Upper lobe of left lung (tissue), 4 donors: ENCODE results near the gene ECT2L.

ENCODE experiments used
- EP300 ChIP-seq, 4 donors: sonication (generic); formaldehyde crosslinking; IDR thresholded peaks; one replicate each; pipeline ENCODE4 v1.5.1; 2017; ENCODE audit warnings: antibody characterized with exemption in 4 of 4, control low read depth in 2 of 4
- POLR2A ChIP-seq, 4 donors: fragments of 450-650 bp; IDR thresholded peaks; one replicate each; pipeline ENCODE4 v1.5.1; 2016 to 2017; ENCODE audit warnings: antibody characterized with exemption in 4 of 4, mild to moderate bottlenecking in 2 of 4
- POLR2AphosphoS5 ChIP-seq, 2 donors: sonication (generic); formaldehyde crosslinking; IDR thresholded peaks; one replicate each; pipeline ENCODE4 v1.5.1; 2017; ENCODE audit warnings: antibody characterized with exemption in 2 of 2
- TF ChIP-seq, protein P1 (sequence below), 6 experiments: fragments of 450-650 bp in 4 of 6; fragments of 200-600 bp in 2 of 6; sonication (generic) in 2 of 6; IDR thresholded peaks; one replicate each; pipeline ENCODE4 v1.5.1; 2016 to 2019; ENCODE audit warnings: antibody characterized with exemption in 6 of 6

DNA sequence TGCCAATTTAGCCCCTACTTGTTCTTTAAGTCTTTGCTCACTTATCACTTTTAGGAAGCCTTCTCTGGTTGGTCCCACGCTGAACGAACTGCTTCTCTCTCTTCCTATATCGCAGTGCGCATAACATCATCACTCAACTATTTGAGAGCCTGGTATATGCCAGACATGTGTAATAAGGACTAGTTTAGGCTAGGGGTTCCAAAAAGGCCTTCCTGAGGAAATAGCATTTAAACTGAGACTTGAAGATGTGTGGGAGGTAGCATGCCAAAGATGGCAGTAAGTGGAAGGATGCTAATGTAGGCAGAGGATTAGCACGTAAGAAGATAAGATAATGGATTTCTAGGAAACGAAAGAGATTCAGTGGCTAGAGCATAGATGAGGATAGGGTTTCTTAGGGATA lies 17.6 kb upstream of the ECT2L start:
- TF ChIP-seq, protein P1, sequence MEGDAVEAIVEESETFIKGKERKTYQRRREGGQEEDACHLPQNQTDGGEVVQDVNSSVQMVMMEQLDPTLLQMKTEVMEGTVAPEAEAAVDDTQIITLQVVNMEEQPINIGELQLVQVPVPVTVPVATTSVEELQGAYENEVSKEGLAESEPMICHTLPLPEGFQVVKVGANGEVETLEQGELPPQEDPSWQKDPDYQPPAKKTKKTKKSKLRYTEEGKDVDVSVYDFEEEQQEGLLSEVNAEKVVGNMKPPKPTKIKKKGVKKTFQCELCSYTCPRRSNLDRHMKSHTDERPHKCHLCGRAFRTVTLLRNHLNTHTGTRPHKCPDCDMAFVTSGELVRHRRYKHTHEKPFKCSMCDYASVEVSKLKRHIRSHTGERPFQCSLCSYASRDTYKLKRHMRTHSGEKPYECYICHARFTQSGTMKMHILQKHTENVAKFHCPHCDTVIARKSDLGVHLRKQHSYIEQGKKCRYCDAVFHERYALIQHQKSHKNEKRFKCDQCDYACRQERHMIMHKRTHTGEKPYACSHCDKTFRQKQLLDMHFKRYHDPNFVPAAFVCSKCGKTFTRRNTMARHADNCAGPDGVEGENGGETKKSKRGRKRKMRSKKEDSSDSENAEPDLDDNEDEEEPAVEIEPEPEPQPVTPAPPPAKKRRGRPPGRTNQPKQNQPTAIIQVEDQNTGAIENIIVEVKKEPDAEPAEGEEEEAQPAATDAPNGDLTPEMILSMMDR (IDR thresholded peaks at IDR 0.05) = no peak
- TF ChIP-seq POLR2A (IDR thresholded peaks at IDR 0.05) (no peak), EP300 (IDR thresholded peaks at IDR 0.05) (no peak), POLR2AphosphoS5 (IDR thresholded peaks at IDR 0.05) (no peak)
